HepG2 (cell line): ENCODE measurements around the gene PHF10. TPM values are rescaled to one million over a fixed set of nuclear protein-coding genes. Genes with fewer than 3 reads are reported as not detected.

Source experiments
- ATAC-seq: fragments of 200-7000 bp; cut with Tn5 transposase; 3 replicates; pipeline ENCODE4 v1.9.1; 2020; ENCODE audit warnings: mild to moderate bottlenecking, moderate library complexity
- BruUV-seq: library from RNA; stranded (reverse); fragments of 400-500 nt; replicated peaks from 2 replicates; lab custom pipeline; 2021; lab: Mats Ljungman, UMichigan
- CTCF ChIA-PET: fragments of 300-600 bp; formaldehyde crosslinking; extraction: SDS; loops from one replicate; lab custom pipeline; 2021; ENCODE audit warnings: low total read pairs, inconsistent platforms, low intra/inter-chr PET ratio; lab: Yijun Ruan, JAX
- POLR2A ChIA-PET: fragments of 350-600 bp; sonication (Branson Sonifier 250); formaldehyde crosslinking; loops from one replicate; lab custom pipeline; 2020; ENCODE audit warnings: antibody characterized with exemption, inconsistent platforms; lab: Yijun Ruan, JAX
- DNase-seq: peaks from one replicate; pipeline ENCODE4 v3.0.0-alpha.2; 2015; ENCODE audit warnings: low spot score
- FAIRE-seq: peaks from 3 replicates; lab custom pipeline; 2011; peaks lifted over from hg19 to GRCh38; lab: Jason Lieb, UNC
- H2AFZ ChIP-seq: one replicate; pipeline ENCODE4 v1.6.1; 2011; ENCODE audit warnings: low read length, inconsistent platforms
- H3K27ac ChIP-seq: fragments of 300-600 bp; 3 replicates; pipeline ENCODE4 v1.8.0; 2011; ENCODE audit warnings: mixed run types, mild to moderate bottlenecking, mixed read lengths, low read length, inconsistent platforms; ENCODE audit not compliant: insufficient read depth; ENCODE audit errors: extremely low read length
- H3K27me3 ChIP-seq, 2 experiments: fragments of 200-600 bp in 1 of 2; 2 replicates in 1 of 2; 3 replicates in 1 of 2; pipeline versions ENCODE4 v1.6.0 to v1.8.0; 2011; ENCODE audit warnings: low read length in 2 of 2, mild to moderate bottlenecking in 2 of 2, moderate library complexity in 2 of 2, inconsistent platforms in 1 of 2; ENCODE audit not compliant: insufficient read depth in 2 of 2, control insufficient read depth in 1 of 2
- H3K36me3 ChIP-seq, 2 experiments: fragments of 200-600 bp in 1 of 2; replicated peaks in 1 of 2; 2 replicates in 1 of 2; 3 replicates in 1 of 2; pipeline versions ENCODE4 v1.5.1 to v1.8.0; 2011; ENCODE audit warnings: low read length in 2 of 2, inconsistent platforms in 1 of 2; ENCODE audit not compliant: insufficient read depth in 2 of 2, control insufficient read depth in 1 of 2
- H3K4me1 ChIP-seq: 2 replicates; pipeline ENCODE4 v1.5.1; 2012; ENCODE audit warnings: low read length, inconsistent platforms; ENCODE audit not compliant: insufficient read depth
- H3K4me2 ChIP-seq: 2 replicates; pipeline ENCODE4 v1.6.0; 2011; ENCODE audit warnings: low read depth, low read length, inconsistent platforms
- H3K4me3 ChIP-seq, 3 experiments: fragments of 200-600 bp in 1 of 3; sonication (generic), shearing (Covaris generic) in 1 of 3; replicated peaks in 1 of 3; 2 replicates each; pipeline ENCODE4 v1.5.1; 2011 to 2016; ENCODE audit warnings: low read length in 3 of 3, inconsistent platforms in 2 of 3, low read depth in 2 of 3, mild to moderate bottlenecking in 2 of 3, control low read depth in 1 of 3, mixed read lengths in 1 of 3; ENCODE audit not compliant: insufficient read depth in 1 of 3
- H3K79me2 ChIP-seq: one replicate; pipeline ENCODE4 v1.6.1; 2011; ENCODE audit warnings: low read length, inconsistent platforms; ENCODE audit not compliant: insufficient read depth
- H3K9ac ChIP-seq: 2 replicates; pipeline ENCODE4 v1.6.0; 2011; ENCODE audit warnings: mild to moderate bottlenecking, low read depth, low read length, inconsistent platforms; ENCODE audit not compliant: insufficient read depth
- H3K9me3 ChIP-seq: 2 replicates; pipeline ENCODE4 v1.5.1; 2012; ENCODE audit warnings: mild to moderate bottlenecking, low read length
- H4K20me1 ChIP-seq: 2 replicates; pipeline ENCODE4 v1.6.0; 2011; ENCODE audit warnings: inconsistent platforms, mild to moderate bottlenecking, low read length, moderate library complexity; ENCODE audit not compliant: insufficient read depth
- FLYWCH1 ChIP-seq: sonication (generic); formaldehyde crosslinking; IDR thresholded peaks from 2 replicates; pipeline ENCODE4 v1.8.1; 2023; ENCODE audit warnings: mild to moderate bottlenecking, missing genetic modification reagents
- MED13 ChIP-seq: sonication (generic); formaldehyde crosslinking; IDR thresholded peaks from 2 replicates; pipeline ENCODE4 v1.5.0; 2020; ENCODE audit warnings: missing genetic modification reagents
- NBN ChIP-seq: fragments of 450-650 bp; conservative IDR thresholded peaks from 2 replicates; pipeline ENCODE4 v1.6.1; 2017
- PPARG ChIP-seq: conservative IDR thresholded peaks from 2 replicates; pipeline ENCODE4 v1.6.1; 2016; ENCODE audit warnings: missing biosample characterization, missing genetic modification reagents
- SCMH1 ChIP-seq: sonication (generic); formaldehyde crosslinking; IDR thresholded peaks from 2 replicates; pipeline ENCODE4 v1.9.0; 2021; ENCODE audit warnings: missing genetic modification reagents, mild to moderate bottlenecking, borderline replicate concordance
- SRY ChIP-seq: sonication (generic); formaldehyde crosslinking; IDR thresholded peaks from 2 replicates; pipeline ENCODE4 v1.8.0; 2022; ENCODE audit warnings: mild to moderate bottlenecking, missing genetic modification reagents
- TCF7 ChIP-seq: sonication (generic); IDR thresholded peaks from 2 replicates; pipeline ENCODE4 v1.6.1; 2016; ENCODE audit warnings: antibody characterized with exemption, low read depth
- ZC3H13 ChIP-seq: sonication (generic); formaldehyde crosslinking; IDR thresholded peaks from 2 replicates; pipeline ENCODE4 v1.8.1; 2023; ENCODE audit warnings: mild to moderate bottlenecking, missing genetic modification reagents, moderate library complexity
- ZNF335 ChIP-seq: sonication (generic); formaldehyde crosslinking; IDR thresholded peaks from 2 replicates; pipeline ENCODE4 v1.4.0; 2020; ENCODE audit warnings: missing genetic modification reagents
- ZNF382 ChIP-seq: sonication (generic); formaldehyde crosslinking; IDR thresholded peaks from 2 replicates; pipeline ENCODE4 v1.5.0; 2020; ENCODE audit warnings: missing genetic modification reagents, mild to moderate bottlenecking, borderline replicate concordance
- ZNF543 ChIP-seq: sonication (generic); formaldehyde crosslinking; IDR thresholded peaks from 2 replicates; pipeline ENCODE4 v1.4.0; 2020; ENCODE audit warnings: mild to moderate bottlenecking, missing genetic modification reagents
- ZNF558 ChIP-seq: sonication (generic); formaldehyde crosslinking; IDR thresholded peaks from 2 replicates; pipeline ENCODE4 v1.9.0; 2022; ENCODE audit warnings: mild to moderate bottlenecking, missing genetic modification reagents, borderline replicate concordance
- ZNF746 ChIP-seq: sonication (generic); formaldehyde crosslinking; IDR thresholded peaks from 2 replicates; pipeline ENCODE4 v1.8.0; 2022; ENCODE audit warnings: mild to moderate bottlenecking, missing genetic modification reagents
- ZNF766 ChIP-seq: sonication (generic); formaldehyde crosslinking; IDR thresholded peaks from 2 replicates; pipeline ENCODE4 v1.5.0; 2020; ENCODE audit warnings: missing genetic modification reagents, borderline replicate concordance
- ZNF772 ChIP-seq: sonication (generic); formaldehyde crosslinking; IDR thresholded peaks from 2 replicates; pipeline ENCODE4 v1.5.0; 2020; ENCODE audit warnings: mild to moderate bottlenecking, missing genetic modification reagents
- ZNF773 ChIP-seq: sonication (generic); formaldehyde crosslinking; IDR thresholded peaks from 2 replicates; pipeline ENCODE4 v1.4.0; 2020; ENCODE audit warnings: missing genetic modification reagents, borderline replicate concordance
- ZNF792 ChIP-seq: IDR thresholded peaks from 2 replicates; pipeline ENCODE4 v1.6.1; 2016
- WGBS: methylation state at CpG from one replicate; pipeline ENCODE4 v1.1.6; 2017; ENCODE audit warnings: low lambda C conversion rate; 5-methylcytosine and 5-hydroxymethylcytosine counted together
- in situ Hi-C: cut with HindIII; loops from 2 replicates; pipeline ENCODE4 v1.10.0; 2017; ENCODE audit warnings: low pct_unique_long_range_greater_than_20kb; ENCODE audit not compliant: extremely low pct_ligation_motif_present
- intact Hi-C: fragments of 100-400 bp; cut with micrococcal nuclease; formaldehyde crosslinking; loops from one replicate; pipeline ENCODE4 v1.10.0; 2022; ENCODE audit not compliant: unreplicated experiment
- polyA plus RNA-seq, 8 experiments: library from polyadenylated mRNA; depleted of rRNA in 3 of 8; stranded (reverse) in 7 of 8; unstranded in 1 of 8; fragments of >200 nt; fragmentation: Illumina TruSeq in 4 of 8; extraction: Trizol in 4 of 8; gene quantifications; 2 replicates each; pipeline versions ENCODE4 v1.2.1 to v1.2.3, GENCODE V29; 2011 to 2016; ENCODE audit warnings: low read depth in 4 of 8, missing spikeins in 1 of 8, mixed read lengths in 1 of 8; ENCODE audit not compliant: insufficient read depth in 1 of 8
- total RNA-seq, 5 experiments: library from RNA; depleted of rRNA; stranded (reverse); fragments of >200 nt; fragmentation: Illumina TruSeq; extraction: Trizol; gene quantifications; 2 replicates each; pipeline ENCODE4 v1.2.3, GENCODE V29; 2016; ENCODE audit warnings: low read depth in 1 of 5
- TF ChIP-seq, protein P1 (sequence below): sonication (generic); formaldehyde crosslinking; IDR thresholded peaks from 2 replicates; pipeline ENCODE4 v1.4.0; 2020; ENCODE audit warnings: missing genetic modification reagents

Gene PHF10
- total and polyA plus RNA-seq, 2 of the 13 experiments (the other 11 are each of a cell fraction or from before 2014, with no cell fraction given): 42.1 to 84.1 TPM

GRCh38 chr6:169763881-169764280 is 39.6 kb upstream of the PHF10 start:
- Histone ChIP-seq H3K4me2 (no peak overlapping the region), H4K20me1 (no peaks in the 10 kb centered on the region), H3K27me3 (no peaks in the 10 kb centered on the region), H3K4me1 (peaks cover 22% of the 10 kb centered on the region), H3K79me2 (no peaks in the 10 kb centered on the region), H2AFZ (no peak overlapping the region), H3K4me3 (no peak overlapping the region), H3K9me3 (no peaks in the 10 kb centered on the region), H3K36me3 (0 out of 5 replicates have a peak, but pooled peaks cover 0 to 1% of the 10 kb centered on the region in 2 experiments), H3K9ac (no peak overlapping the region), H3K27ac (no peak overlapping the region)
- in situ Hi-C loops (no loop called here), intact Hi-C loops (no loop called here)
- CTCF ChIA-PET: no interaction called here
- DNase-seq: no peak
- POLR2A ChIA-PET: no interaction called here
- TF ChIP-seq ZNF335: no peak
- TF ChIP-seq ZNF773 (CRISPR knock-in tag): no peak
- no peak for TF ChIP-seq SCMH1 (CRISPR knock-in tag)
- no peak for TF ChIP-seq TCF7
- no peak for TF ChIP-seq FLYWCH1 (CRISPR knock-in tag)
- no peak for TF ChIP-seq ZNF558 (CRISPR knock-in tag)
- no peak for TF ChIP-seq ZNF382 (CRISPR knock-in tag)
- TF ChIP-seq ZNF772 (CRISPR knock-in tag): no peak
- FAIRE-seq: no peak
- 93% methylated on average over 10 of the region's 10 CpGs for WGBS
- BruUV-seq: no TSS peak
- no peak for ATAC-seq

GRCh38 chr6:169763308-169763707 is 39.0 kb upstream of the PHF10 start:
- H3K4me2 ChIP-seq: no peak overlapping the region
- H3K36me3 ChIP-seq: 0 out of 5 replicates have a peak, but pooled peaks cover 0 to 1% of the 10 kb centered on the region in 2 experiments
- ChIA-PET CTCF (no interaction called here), POLR2A (no interaction called here)
- DNase-seq (no peak), ATAC-seq (no peak), FAIRE-seq (no peak)
- in situ Hi-C loops: no loop called here
- no TSS peak for BruUV-seq
- intact Hi-C loops: no loop called here
- 88% methylated on average over 10 of the region's 10 CpGs for WGBS
- no peaks in the 10 kb centered on the region for H3K9me3 ChIP-seq
- peaks cover 22% of the 10 kb centered on the region for H3K4me1 ChIP-seq
- H4K20me1 ChIP-seq: no peaks in the 10 kb centered on the region
- no peaks in the 10 kb centered on the region for H3K79me2 ChIP-seq
- no peaks in the 10 kb centered on the region for H3K27me3 ChIP-seq
- H2AFZ ChIP-seq: no peak overlapping the region
- no peak overlapping the region for H3K4me3 ChIP-seq
- no peak overlapping the region for H3K9ac ChIP-seq
- no peak overlapping the region for H3K27ac ChIP-seq
- TF ChIP-seq ZNF543 (CRISPR knock-in tag): no peak
- no peak for TF ChIP-seq NBN
- no peak for TF ChIP-seq SRY (CRISPR knock-in tag)
- TF ChIP-seq PPARG (CRISPR knock-in tag): no peak
- no peak for TF ChIP-seq ZNF746 (CRISPR knock-in tag)
- TF ChIP-seq ZNF766 (CRISPR knock-in tag): no peak
- TF ChIP-seq, protein P1, sequence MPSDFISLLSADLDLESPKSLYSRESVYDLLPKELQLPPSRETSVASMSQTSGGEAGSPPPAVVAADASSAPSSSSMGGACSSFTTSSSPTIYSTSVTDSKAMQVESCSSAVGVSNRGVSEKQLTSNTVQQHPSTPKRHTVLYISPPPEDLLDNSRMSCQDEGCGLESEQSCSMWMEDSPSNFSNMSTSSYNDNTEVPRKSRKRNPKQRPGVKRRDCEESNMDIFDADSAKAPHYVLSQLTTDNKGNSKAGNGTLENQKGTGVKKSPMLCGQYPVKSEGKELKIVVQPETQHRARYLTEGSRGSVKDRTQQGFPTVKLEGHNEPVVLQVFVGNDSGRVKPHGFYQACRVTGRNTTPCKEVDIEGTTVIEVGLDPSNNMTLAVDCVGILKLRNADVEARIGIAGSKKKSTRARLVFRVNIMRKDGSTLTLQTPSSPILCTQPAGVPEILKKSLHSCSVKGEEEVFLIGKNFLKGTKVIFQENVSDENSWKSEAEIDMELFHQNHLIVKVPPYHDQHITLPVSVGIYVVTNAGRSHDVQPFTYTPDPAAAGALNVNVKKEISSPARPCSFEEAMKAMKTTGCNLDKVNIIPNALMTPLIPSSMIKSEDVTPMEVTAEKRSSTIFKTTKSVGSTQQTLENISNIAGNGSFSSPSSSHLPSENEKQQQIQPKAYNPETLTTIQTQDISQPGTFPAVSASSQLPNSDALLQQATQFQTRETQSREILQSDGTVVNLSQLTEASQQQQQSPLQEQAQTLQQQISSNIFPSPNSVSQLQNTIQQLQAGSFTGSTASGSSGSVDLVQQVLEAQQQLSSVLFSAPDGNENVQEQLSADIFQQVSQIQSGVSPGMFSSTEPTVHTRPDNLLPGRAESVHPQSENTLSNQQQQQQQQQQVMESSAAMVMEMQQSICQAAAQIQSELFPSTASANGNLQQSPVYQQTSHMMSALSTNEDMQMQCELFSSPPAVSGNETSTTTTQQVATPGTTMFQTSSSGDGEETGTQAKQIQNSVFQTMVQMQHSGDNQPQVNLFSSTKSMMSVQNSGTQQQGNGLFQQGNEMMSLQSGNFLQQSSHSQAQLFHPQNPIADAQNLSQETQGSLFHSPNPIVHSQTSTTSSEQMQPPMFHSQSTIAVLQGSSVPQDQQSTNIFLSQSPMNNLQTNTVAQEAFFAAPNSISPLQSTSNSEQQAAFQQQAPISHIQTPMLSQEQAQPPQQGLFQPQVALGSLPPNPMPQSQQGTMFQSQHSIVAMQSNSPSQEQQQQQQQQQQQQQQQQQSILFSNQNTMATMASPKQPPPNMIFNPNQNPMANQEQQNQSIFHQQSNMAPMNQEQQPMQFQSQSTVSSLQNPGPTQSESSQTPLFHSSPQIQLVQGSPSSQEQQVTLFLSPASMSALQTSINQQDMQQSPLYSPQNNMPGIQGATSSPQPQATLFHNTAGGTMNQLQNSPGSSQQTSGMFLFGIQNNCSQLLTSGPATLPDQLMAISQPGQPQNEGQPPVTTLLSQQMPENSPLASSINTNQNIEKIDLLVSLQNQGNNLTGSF: no peak
- TF ChIP-seq MED13 (CRISPR knock-in tag): no peak
- no peak for TF ChIP-seq ZNF792 (CRISPR knock-in tag)
- no peak for TF ChIP-seq ZC3H13
